Measurements from ENCODE around the gene BNIP5.

GRCh38 chr6:36350082-36350481 is 13.4 kb upstream of the BNIP5 start:
- no peak for TF ChIP-seq ZNF274 (IDR thresholded peaks at IDR 0.05; ENCODE audit: low read depth, low read length)
- no peak for TF ChIP-seq YY1 (IDR thresholded peaks at IDR 0.05; ENCODE audit: insufficient read depth, insufficient read length)
